Stimulated activated CD8-positive, alpha-beta memory T cell treated with anti-CD3 and anti-CD28 coated beads, Interleukin-4, amount 100 ng/mL, for 1 hour (primary cell): ENCODE results near the gene FOXJ3.

Experiments used
- DNase-seq, 2 donors: peaks; one replicate each; pipeline ENCODE4 v3.0.0-alpha.2; 2020; ENCODE audit warnings: low read depth in 2 of 2, low spot score in 1 of 2

The FOXJ3 gene

DNA sequence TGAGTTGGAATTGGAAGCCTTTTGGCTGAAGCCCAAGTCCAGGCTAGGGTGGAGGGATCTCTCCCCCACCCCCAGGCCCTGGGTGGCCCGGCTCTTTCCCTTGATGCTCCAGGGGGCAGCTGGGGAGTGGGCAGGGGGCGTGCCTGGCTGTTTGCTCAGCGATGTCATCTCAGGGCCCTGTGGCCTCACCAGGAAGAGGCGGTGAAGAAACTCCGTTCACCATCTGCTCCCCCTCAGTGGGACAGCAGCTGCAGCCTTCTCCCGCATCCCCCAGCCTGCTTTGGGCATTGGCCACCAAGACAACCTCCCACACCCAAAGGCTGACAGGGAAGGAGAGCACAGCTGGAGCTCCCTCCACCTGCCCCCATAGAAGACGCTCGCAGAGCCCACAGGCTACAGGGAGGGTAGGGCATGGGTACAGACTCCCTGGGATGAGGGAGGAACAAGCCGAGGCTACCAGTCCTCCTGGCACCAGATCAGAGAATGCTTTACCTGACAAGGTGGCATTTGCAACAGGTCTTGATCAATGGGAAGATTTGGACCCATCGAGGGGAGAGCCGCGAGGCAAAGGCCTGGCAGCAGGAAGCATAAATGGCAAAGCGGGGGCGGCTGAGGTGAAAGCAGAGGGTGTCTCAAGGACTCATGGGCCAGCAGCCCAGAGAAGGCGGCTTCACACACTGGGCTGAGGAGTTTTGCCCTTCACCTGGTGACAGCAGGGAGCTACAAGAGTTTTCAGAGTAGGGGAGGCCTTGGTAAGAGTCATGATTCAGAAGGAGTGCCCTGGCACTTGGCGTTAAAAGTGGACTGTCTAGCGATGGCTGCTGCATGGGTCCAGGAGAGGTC, 164.0 kb downstream of the FOXJ3 start:
- DNase-seq = no peak

DNA sequence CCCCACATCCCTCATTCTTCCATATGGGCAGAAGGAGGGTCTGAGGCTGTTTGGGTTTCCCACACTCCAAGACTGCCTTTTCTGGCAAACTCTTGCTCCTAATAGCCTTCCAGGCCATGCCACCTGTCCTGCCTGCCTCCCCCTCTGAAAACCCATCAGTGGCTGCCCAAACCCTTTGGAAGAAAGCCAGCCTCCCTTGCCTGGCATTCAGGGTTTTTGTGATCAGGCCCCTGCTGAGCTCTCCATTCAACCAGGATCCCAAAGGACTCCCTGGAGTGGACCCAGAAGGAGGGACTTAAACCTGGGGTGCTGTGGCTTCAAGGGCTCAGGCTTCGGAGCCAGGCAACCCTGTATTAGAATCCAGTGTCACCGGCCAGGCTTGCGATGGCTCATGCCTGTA, 166.3 kb downstream of the FOXJ3 start:
- DNase-seq = no peak

DNA sequence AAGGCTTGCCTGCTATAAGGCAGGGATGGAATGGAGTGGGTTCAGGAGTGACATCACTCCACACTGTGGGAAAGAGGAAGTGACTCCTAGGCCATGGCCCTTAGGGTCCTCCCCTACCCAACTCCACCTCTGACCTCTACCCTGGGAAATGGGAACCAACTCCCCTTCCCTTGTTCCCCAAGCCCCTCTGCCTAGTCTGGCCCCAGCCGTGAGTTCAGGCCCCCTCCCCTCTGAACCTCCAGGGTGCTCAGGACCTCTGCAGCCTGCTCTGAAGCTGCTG, 166.7 kb downstream of the FOXJ3 start:
- DNase-seq = no peak

DNA sequence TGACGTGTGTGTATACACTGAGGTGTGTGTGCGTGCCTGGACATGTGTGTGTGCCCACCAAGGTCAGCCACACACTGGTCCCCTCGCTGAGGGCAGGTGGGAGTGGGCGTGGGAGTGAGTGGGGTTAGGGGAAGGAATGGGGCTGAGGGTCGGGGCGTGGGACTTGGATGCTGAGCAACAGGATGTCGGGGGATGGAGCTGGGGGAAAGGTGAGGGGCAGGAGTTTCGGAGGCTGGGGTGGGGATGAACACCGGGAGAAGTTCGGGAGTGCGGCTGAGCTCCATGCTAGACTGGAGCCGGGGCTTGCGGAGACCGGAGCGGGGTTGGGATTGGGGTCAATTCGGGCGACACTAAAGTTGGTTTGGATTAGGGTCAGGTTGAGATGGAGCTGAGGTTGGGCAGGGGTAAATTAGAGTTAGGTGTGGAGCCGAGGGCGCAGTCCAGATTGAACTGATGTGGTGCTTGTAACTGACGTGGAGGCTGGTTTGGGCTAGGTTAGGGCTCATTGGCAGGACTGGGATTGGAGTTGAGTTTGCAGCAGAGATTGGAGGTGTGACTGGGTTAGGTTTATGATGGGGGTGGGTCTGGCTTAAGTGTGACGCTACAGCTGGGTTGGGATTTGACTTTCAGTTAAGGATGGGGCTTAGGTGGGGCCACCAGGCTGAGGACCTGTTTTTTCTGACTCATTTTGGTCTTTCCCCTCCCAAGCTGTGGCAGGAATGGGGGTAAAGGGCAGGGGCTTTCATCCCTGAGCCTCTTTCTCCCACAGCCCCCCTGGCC, 167.2 kb downstream of the FOXJ3 start:
- no peak for DNase-seq

DNA sequence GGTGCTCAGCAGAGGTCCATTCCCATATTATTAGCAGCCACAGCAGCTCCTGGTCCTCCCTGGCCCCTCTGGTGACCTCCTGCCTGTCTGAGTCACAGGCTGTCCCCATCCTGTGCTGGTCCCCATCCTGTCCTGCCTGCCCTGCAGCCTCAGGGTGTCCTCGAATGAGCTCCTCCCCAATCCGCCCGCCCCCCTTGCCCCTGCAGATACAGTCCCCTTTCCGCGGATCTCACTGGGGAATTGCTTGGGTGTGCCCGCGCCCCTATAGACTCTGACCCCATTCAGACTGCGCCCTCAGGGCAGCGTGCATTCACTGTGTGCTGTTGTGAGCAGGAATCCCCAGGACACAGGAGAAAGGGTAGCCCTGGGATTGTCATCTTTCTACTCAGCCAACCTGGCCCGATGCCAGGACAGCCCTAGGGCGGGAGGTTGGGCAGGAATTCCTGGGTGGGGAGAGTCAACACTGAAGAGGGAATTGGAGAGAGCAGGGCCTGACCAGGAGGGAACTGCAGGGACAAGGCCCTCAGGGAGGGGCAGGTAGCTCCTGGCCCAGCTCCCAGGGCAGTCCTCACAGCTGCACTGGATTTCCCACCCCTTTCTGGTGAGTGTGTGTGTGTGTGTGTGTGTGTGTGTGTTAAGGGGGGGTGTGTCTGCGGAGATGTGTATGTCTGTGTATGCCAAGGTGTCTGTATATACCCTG, 169.4 kb downstream of the FOXJ3 start:
- no peak for DNase-seq

GRCh38 chr1:42164551-42165420, 170.2 kb downstream of the FOXJ3 start, which contains the start of gene GUCA2A:
Gene GUCA2A (minus strand): TSS chr1:42164745. CDS start chr1:42164712, 33 bp downstream.
- no peak for DNase-seq

DNA sequence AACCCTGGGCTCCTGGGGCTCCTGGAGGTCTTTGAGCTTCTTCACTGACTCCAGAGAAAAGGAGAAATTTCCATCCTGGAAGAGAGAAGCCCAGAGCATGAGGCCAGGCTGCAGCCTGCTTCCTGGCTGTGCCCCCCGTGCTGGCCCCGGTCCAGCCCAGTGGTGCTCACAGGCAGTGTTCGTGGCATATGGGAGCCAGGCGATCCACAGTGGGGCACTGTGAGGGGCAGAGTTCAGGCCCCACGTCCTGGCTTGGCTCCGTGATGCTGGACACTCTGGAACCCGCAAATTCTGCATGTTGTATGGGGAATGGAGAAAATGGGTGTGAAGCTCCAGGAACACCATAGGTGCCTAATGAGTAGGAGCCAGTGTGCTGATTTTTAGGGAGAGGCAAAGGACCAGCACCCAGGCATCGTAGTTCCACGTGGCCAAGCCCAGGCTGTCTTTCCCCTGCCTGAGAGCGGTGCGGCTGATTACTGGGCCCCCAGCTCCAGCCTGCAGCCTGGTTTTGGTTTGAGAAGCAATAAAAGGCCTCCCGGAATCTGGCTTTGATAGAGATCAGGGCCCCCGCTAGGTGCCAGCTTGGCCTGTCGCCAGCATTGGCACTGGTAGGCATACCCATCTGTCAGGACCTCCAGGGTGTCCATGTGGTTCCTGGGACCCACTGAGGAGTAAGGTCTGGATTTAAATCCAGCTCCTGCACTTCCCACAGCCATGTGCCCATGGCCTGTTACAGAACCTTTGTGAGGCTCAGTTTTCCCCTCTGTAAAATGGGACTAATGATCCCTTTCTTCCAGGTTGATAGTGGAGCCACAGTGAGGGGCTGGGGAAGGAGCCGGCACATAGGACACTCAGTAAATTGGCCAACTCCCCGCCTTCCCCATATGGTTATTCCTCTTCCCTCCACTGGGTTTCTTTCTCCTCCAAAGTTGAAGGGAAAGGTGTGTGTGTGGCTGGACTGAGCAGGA, 171.2 kb downstream of the FOXJ3 start:
- DNase-seq = no peak

GRCh38 chr1:42163114-42163513, 171.9 kb downstream of the FOXJ3 start:
- no peak for DNase-seq

DNA sequence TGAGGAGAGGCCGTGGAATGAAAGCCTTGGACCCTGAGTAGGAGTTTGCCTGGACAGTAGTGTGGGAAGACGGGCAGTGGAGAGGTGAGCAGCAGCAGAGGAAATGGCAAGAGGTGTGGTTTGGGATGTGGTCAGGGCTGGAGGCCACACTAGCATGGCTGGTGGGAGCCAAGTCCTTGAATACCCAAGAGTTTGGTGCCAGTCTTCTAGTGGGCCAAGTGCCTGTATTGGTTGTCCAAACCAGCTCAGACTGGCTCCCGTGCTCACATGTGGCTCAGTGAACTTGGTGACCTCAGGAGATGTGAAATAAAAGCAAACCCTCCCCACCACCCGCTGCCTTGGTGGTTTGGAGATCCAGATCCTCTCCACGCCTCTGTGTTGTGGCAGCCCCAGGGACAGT, 172.9 kb downstream of the FOXJ3 start:
- no peak for DNase-seq

DNA sequence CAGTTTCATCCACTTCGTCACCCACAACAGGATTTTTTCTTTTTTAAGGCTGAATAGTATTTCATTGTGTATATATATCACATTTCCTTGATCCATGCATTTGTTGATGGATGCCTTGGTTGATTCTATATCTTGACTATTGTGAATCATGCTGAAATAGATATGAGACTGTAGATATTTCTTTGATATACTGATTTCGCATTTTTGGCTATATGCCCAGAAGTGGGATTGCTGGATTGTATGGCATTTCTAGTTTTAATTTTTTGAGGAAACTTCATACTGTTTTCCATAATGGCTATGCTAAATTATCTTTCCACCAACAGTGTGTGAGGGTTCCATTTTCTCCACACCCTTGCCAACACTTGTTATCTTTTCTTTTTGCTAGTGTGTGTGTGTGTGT, 176.8 kb downstream of the FOXJ3 start:
- no peak for DNase-seq

GRCh38 chr1:42157667-42158066, 177.4 kb downstream of the FOXJ3 start:
- no peak for DNase-seq

GRCh38 chr1:42155362-42155761, 179.7 kb downstream of the FOXJ3 start:
- DNase-seq = no peak

DNA sequence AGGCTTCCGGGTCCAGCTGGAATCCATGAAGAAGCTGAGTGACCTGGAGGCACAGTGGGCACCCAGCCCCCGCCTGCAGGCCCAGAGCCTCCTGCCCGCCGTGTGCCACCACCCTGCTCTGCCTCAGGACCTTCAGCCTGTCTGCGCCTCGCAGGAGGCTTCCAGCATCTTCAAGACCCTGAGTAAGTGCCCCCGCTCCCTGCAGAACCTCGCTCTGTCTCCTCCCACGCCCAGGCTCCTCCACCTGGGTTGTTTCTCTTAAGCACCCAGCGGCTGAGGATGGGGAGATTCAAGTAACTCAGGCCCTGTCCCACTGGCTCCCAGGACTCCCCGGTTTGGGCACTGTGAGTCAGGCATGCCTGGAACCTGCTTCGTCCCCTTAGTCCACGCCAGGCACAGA, 180.3 kb downstream of the FOXJ3 start:
- DNase-seq = no peak

DNA sequence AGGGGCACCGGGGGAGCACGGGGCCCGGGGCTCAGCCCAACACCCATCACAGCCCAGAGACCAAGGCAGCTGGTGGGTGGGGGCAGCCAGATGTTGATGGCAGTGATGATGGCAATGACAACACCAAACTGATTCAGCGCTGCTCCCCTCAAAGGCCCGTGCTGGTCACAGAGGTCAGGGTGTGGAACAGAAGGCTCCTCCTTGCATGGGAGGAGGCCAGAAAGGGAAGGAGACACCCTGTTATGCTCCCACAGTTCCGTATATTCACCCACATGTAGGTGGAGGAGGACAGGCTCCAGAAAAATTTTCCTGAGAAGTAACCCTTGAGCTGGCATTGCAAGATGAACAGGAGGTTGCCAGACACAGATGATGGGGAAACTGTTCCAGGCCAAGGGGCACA, 181.4 kb downstream of the FOXJ3 start:
- DNase-seq = no peak

- no peak for DNase-seq
Observed at GRCh38 chr1:42152907-42153600, 182.0 kb downstream of the FOXJ3 start, which contains the start of gene GUCA2B. Gene GUCA2B (plus strand): TSS chr1:42153410. CDS start chr1:42153451, 41 bp downstream.

- DNase-seq = no peak
Observed at GRCh38 chr1:42152119-42152518, 182.9 kb downstream of the FOXJ3 start.

- DNase-seq = no peak
Observed at GRCh38 chr1:42150651-42151050, 184.4 kb downstream of the FOXJ3 start.

DNA sequence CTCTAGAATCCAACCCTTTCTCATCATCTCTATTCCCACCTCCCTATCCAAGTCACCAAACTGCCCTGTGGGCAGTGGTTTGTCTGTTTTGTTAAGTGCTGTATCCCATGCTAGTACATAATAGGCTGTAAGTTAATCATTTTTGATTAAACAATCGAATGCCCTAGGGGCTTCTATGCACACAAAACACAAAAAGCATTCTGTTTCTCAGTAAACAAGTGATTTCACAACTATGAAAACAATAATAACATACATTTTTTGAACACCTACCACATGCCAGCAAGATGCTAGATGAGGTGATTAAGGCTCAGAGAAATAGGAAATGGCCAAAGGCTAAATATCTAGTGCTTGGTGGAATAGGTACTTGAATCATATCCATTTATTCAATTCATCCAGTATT, 186.9 kb downstream of the FOXJ3 start:
- no peak for DNase-seq
